Mesenchymal stem cell (in vitro differentiated cells and primary cell): ENCODE data around the gene ZNHIT1. TPM values are rescaled to one million over a fixed set of nuclear protein-coding genes. Genes with fewer than 3 reads are reported as not detected.

Source experiments
- DNase-seq: peaks from one replicate; pipeline ENCODE4 v3.0.0-alpha.2; 2013
- H2AFZ ChIP-seq: one replicate; pipeline ENCODE4 v1.6.1; 2013; ENCODE audit warnings: low read depth, mild to moderate bottlenecking, control low read depth, inconsistent platforms, low read length, moderate library complexity
- H2AK5ac ChIP-seq: 2 replicates; pipeline ENCODE4 v1.6.1; 2013; ENCODE audit warnings: low read length, moderate library complexity, mild to moderate bottlenecking, inconsistent platforms; ENCODE audit not compliant: severe bottlenecking
- H2BK120ac ChIP-seq: one replicate; pipeline ENCODE4 v1.6.1; 2013; ENCODE audit warnings: low read depth, mild to moderate bottlenecking, inconsistent platforms, low read length, moderate library complexity
- H2BK12ac ChIP-seq, 2 experiments: one replicate each; pipeline ENCODE4 v1.6.1; 2013; ENCODE audit warnings: inconsistent platforms in 2 of 2, low read length in 2 of 2, mild to moderate bottlenecking in 2 of 2, moderate library complexity in 2 of 2, control low read depth in 1 of 2
- H2BK15ac ChIP-seq: one replicate; pipeline ENCODE4 v1.6.1; 2013; ENCODE audit warnings: mild to moderate bottlenecking, low read depth, inconsistent platforms; ENCODE audit not compliant: poor library complexity, severe bottlenecking
- H2BK5ac ChIP-seq: 2 replicates; pipeline ENCODE4 v1.6.1; 2013; ENCODE audit warnings: low read depth, mild to moderate bottlenecking, low read length, control low read depth, inconsistent platforms; ENCODE audit not compliant: poor library complexity, severe bottlenecking
- H3K14ac ChIP-seq, 2 experiments: one replicate each; pipeline ENCODE4 v1.6.1; 2013; ENCODE audit warnings: inconsistent platforms in 2 of 2, low read length in 2 of 2, control low read depth in 1 of 2, mild to moderate bottlenecking in 1 of 2, moderate library complexity in 1 of 2
- H3K18ac ChIP-seq, 2 experiments: one replicate each; pipeline ENCODE4 v1.6.1; 2013; ENCODE audit warnings: inconsistent platforms in 2 of 2, low read length in 2 of 2, control low read depth in 1 of 2, low read depth in 1 of 2, mild to moderate bottlenecking in 1 of 2
- H3K23ac ChIP-seq, 2 experiments: one replicate each; pipeline ENCODE4 v1.6.1; 2013; ENCODE audit warnings: inconsistent platforms in 2 of 2, low read length in 2 of 2, mild to moderate bottlenecking in 2 of 2, moderate library complexity in 2 of 2, control low read depth in 1 of 2
- H3K27ac ChIP-seq: 2 replicates; pipeline ENCODE4 v1.5.1; 2013; ENCODE audit warnings: mild to moderate bottlenecking, moderate library complexity, low read length, control low read depth, inconsistent platforms; ENCODE audit not compliant: poor library complexity, severe bottlenecking
- H3K27me3 ChIP-seq, 2 experiments: 2 replicates each; pipeline versions ENCODE4 v1.6.1 to v1.7.0; 2013; ENCODE audit warnings: low read length in 2 of 2, mild to moderate bottlenecking in 2 of 2, moderate library complexity in 2 of 2, control low read depth in 1 of 2, inconsistent platforms in 1 of 2; ENCODE audit not compliant: control insufficient read depth in 1 of 2, insufficient read depth in 1 of 2
- H3K36me3 ChIP-seq, 2 experiments: 2 replicates each; pipeline versions ENCODE4 v1.6.1 to v1.7.0; 2013; ENCODE audit warnings: low read length in 2 of 2, control low read depth in 1 of 2, inconsistent platforms in 1 of 2, low read depth in 1 of 2, mild to moderate bottlenecking in 1 of 2; ENCODE audit not compliant: insufficient read depth in 2 of 2, control insufficient read depth in 1 of 2
- H3K4ac ChIP-seq, 2 experiments: one replicate each; pipeline ENCODE4 v1.6.1; 2013; ENCODE audit warnings: inconsistent platforms in 2 of 2, low read length in 2 of 2, mild to moderate bottlenecking in 2 of 2, moderate library complexity in 2 of 2, control low read depth in 1 of 2, low read depth in 1 of 2
- H3K4me1 ChIP-seq: 2 replicates; pipeline ENCODE4 v1.6.1; 2013; ENCODE audit warnings: low read depth, low read length, control low read depth; ENCODE audit not compliant: control insufficient read depth, insufficient read depth
- H3K4me2 ChIP-seq: 2 replicates; pipeline ENCODE4 v1.6.1; 2013; ENCODE audit warnings: low read length, mild to moderate bottlenecking, inconsistent platforms; ENCODE audit not compliant: poor library complexity, severe bottlenecking
- H3K4me3 ChIP-seq, 2 experiments: 2 replicates each; pipeline versions ENCODE4 v1.5.1 to v1.7.0; 2013; ENCODE audit warnings: low read length in 2 of 2, mild to moderate bottlenecking in 2 of 2, control low read depth in 1 of 2, low read depth in 1 of 2; ENCODE audit not compliant: insufficient read depth in 1 of 2
- H3K79me1 ChIP-seq: replicated peaks from 2 replicates; pipeline ENCODE4 v1.6.1; 2013; ENCODE audit warnings: mild to moderate bottlenecking, control low read depth, low read length, inconsistent platforms; ENCODE audit not compliant: poor library complexity, severe bottlenecking
- H3K9ac ChIP-seq: 2 replicates; pipeline ENCODE4 v1.7.0; 2013; ENCODE audit warnings: mild to moderate bottlenecking, low read length, moderate library complexity
- H3K9me3 ChIP-seq: 2 replicates; pipeline ENCODE4 v1.7.0; 2013; ENCODE audit warnings: mild to moderate bottlenecking, low read length; ENCODE audit not compliant: control insufficient read depth
- H4K8ac ChIP-seq: one replicate; pipeline ENCODE4 v1.6.1; 2013; ENCODE audit warnings: inconsistent platforms, mild to moderate bottlenecking, low read length, moderate library complexity
- H4K91ac ChIP-seq: one replicate; pipeline ENCODE4 v1.6.1; 2013; ENCODE audit warnings: mild to moderate bottlenecking, low read length, inconsistent platforms
- WGBS: methylation state at CpG from one replicate; pipeline ENCODE4 v1.1.7; 2013; ENCODE audit warnings: mixed read lengths; 5-methylcytosine and 5-hydroxymethylcytosine counted together
- small RNA-seq: library from polyadenylated mRNA; stranded (forward); fragments of <200 nt; extraction: miRNeasy Mini kit (QIAGEN cat#:217004); gene quantifications from one replicate; pipeline ENCODE3, GENCODE V24; 2013; ENCODE audit warnings: low read depth

The ZNHIT1 gene

GRCh38 chr7:101269664-101270063, 51.7 kb downstream of the ZNHIT1 start:
- H2BK120ac ChIP-seq = no peak overlapping the region
- H2AFZ ChIP-seq = no peak overlapping the region
- H3K27me3 ChIP-seq = peaks cover 11 to 15% of the 10 kb centered on the region in 2 experiments
- no peak overlapping the region for H2AK5ac ChIP-seq
- no peaks in the 10 kb centered on the region for H3K9me3 ChIP-seq
- no peak overlapping the region for H3K4me3 ChIP-seq
- no peak for DNase-seq
- H4K91ac ChIP-seq = no peak overlapping the region
- no peak overlapping the region for H3K27ac ChIP-seq
- 91% methylated on average over 21 of the region's 21 CpGs for WGBS
- H2BK5ac ChIP-seq = no peak overlapping the region
- H2BK15ac ChIP-seq = no peak overlapping the region
- no peaks in the 10 kb centered on the region for H3K79me1 ChIP-seq
- no peak overlapping the region for H3K4me2 ChIP-seq
- no peak overlapping the region for H3K9ac ChIP-seq
- H3K18ac ChIP-seq = no peak overlapping the region
- H3K36me3 ChIP-seq = no peaks in the 10 kb centered on the region
- no peak overlapping the region for H3K4ac ChIP-seq
- H2BK12ac ChIP-seq = no peak overlapping the region
- H3K23ac ChIP-seq = no peak overlapping the region
- H3K4me1 ChIP-seq = no peaks in the 10 kb centered on the region
- no peak overlapping the region for H3K14ac ChIP-seq
- H4K8ac ChIP-seq = no peak overlapping the region

GRCh38 chr7:101271021-101271420, 53.1 kb downstream of the ZNHIT1 start:
- no peak overlapping the region for H2BK120ac ChIP-seq
- H2BK5ac ChIP-seq = no peak overlapping the region
- H3K9ac ChIP-seq = no peak overlapping the region
- no peaks in the 10 kb centered on the region for H3K79me1 ChIP-seq
- H2BK15ac ChIP-seq = no peak overlapping the region
- no peak overlapping the region for H3K27ac ChIP-seq
- 90% methylated on average over 5 of the region's 5 CpGs for WGBS
- H3K4me3 ChIP-seq = no peak overlapping the region
- H3K14ac ChIP-seq = no peak overlapping the region
- H3K4me2 ChIP-seq = no peak overlapping the region
- H3K4ac ChIP-seq = no peak overlapping the region
- H3K9me3 ChIP-seq = no peaks in the 10 kb centered on the region
- no peaks in the 10 kb centered on the region for H3K4me1 ChIP-seq
- no peak overlapping the region for H3K18ac ChIP-seq
- H4K8ac ChIP-seq = no peak overlapping the region
- no peak overlapping the region for H2AFZ ChIP-seq
- H3K23ac ChIP-seq = no peak overlapping the region
- no peak overlapping the region for H2BK12ac ChIP-seq
- no peak overlapping the region for H4K91ac ChIP-seq
- no peak for DNase-seq
- peaks cover 15 to 16% of the 10 kb centered on the region in 2 experiments for H3K27me3 ChIP-seq
- H3K36me3 ChIP-seq = no peaks in the 10 kb centered on the region
- no peak overlapping the region for H2AK5ac ChIP-seq

GRCh38 chr7:101273206-101273605, 55.2 kb downstream of the ZNHIT1 start:
- Histone ChIP-seq H4K91ac (no peak overlapping the region), H3K27me3 (peaks cover 21 to 26% of the 10 kb centered on the region in 2 experiments), H3K79me1 (no peaks in the 10 kb centered on the region), H3K4me3 (no peak overlapping the region), H2AK5ac (no peak overlapping the region), H3K9me3 (no peaks in the 10 kb centered on the region), H3K4me2 (no peak overlapping the region), H2BK120ac (no peak overlapping the region), H3K18ac (no peak overlapping the region), H3K27ac (no peak overlapping the region), H2BK5ac (no peak overlapping the region), H2AFZ (no peak overlapping the region), H2BK15ac (no peak overlapping the region), H4K8ac (no peak overlapping the region), H2BK12ac (no peak overlapping the region), H3K23ac (no peak overlapping the region), H3K4me1 (no peaks in the 10 kb centered on the region), H3K4ac (no peak overlapping the region), H3K14ac (no peak overlapping the region), H3K9ac (no peak overlapping the region), H3K36me3 (no peaks in the 10 kb centered on the region)
- 85% methylated on average over 4 of the region's 4 CpGs for WGBS
- no peak for DNase-seq

Small RNA genes lying within 50 kb of the gene (small RNA-seq; reads per million reads assigned to genes)
- gene RNU6-1104P = not detected
